Measurements from ENCODE around the gene FYCO1.

- TF ChIP-seq CTCF (conservative IDR thresholded peaks at IDR 0.05 in 1 of 2, IDR thresholded peaks at IDR 0.05 in 1 of 2; ENCODE audit: low read depth in 1 of 2, low read length in 2 of 2) (no peak), EZH2 (IDR thresholded peaks at IDR 0.05; ENCODE audit: low read length, missing control alignments) (no peak)
Measured at GRCh38 chr3:46029953-46030543, 34.4 kb upstream of the FYCO1 start.

Data from fibroblast of lung (primary cell).